VCaP (cell line): ENCODE measurements around the gene DNAI7.

Experiments used
- H3K27ac ChIP-seq: fragments of 450-650 bp; 2 replicates; pipeline ENCODE4 v1.5.1; 2017
- CTCF ChIP-seq: fragments of 450-650 bp; conservative IDR thresholded peaks from 2 replicates; pipeline ENCODE4 v1.5.1; 2017; ENCODE audit warnings: mild to moderate bottlenecking, moderate library complexity

DNAI7 gene

GRCh38 chr12:25102402-25102801 lies 92.6 kb downstream of the DNAI7 start:
- no peak for TF ChIP-seq CTCF
- no peak overlapping the region for H3K27ac ChIP-seq

- TF ChIP-seq CTCF: no peak
- H3K27ac ChIP-seq: no peak overlapping the region
These were observed 93.9 kb downstream of the DNAI7 start for GRCh38 chr12:25101092-25101445.

- no peak for TF ChIP-seq CTCF
- no peak overlapping the region for H3K27ac ChIP-seq
These were observed 94.5 kb downstream of the DNAI7 start for GRCh38 chr12:25100194-25101091.

GRCh38 chr12:25099010-25099409 lies 96.0 kb downstream of the DNAI7 start:
- H3K27ac ChIP-seq: no peak overlapping the region
- no peak for TF ChIP-seq CTCF

GRCh38 chr12:25089738-25090137 lies 105.2 kb downstream of the DNAI7 start:
- TF ChIP-seq CTCF: no peak
- no peak overlapping the region; the same call in 1 of the 2 replicates for H3K27ac ChIP-seq

GRCh38 chr12:25087596-25087995 lies 107.4 kb downstream of the DNAI7 start:
- TF ChIP-seq CTCF: no peak
- no peak overlapping the region for H3K27ac ChIP-seq

GRCh38 chr12:25084816-25085215 lies 110.1 kb downstream of the DNAI7 start:
- H3K27ac ChIP-seq: no peak overlapping the region
- TF ChIP-seq CTCF: no peak
